ENCODE results near the gene EGR2.

EGR2 gene

GRCh38 chr10:62816331-62817120 lies at the start of gene EGR2:
TSS of gene EGR2 (minus strand) at chr10:62816366. CDS start at chr10:62816029, 337 bp downstream.
- DNase-seq = peak; percentile 75 to 96 (median 93)

GRCh38 chr10:62862447-62862846 lies 46.3 kb upstream of the EGR2 start:
- no peak for DNase-seq

- no peak for DNase-seq
Measured at GRCh38 chr10:62861507-62861906, 45.3 kb upstream of the EGR2 start.

- DNase-seq = no peak
Measured at GRCh38 chr10:62860946-62861345, 44.8 kb upstream of the EGR2 start.

- DNase-seq = no peak
Measured at GRCh38 chr10:62858364-62858763, 42.2 kb upstream of the EGR2 start.

- no peak for DNase-seq
Measured at GRCh38 chr10:62856021-62856420, 39.9 kb upstream of the EGR2 start.

- DNase-seq = no peak
Measured at GRCh38 chr10:62853710-62854109, 37.5 kb upstream of the EGR2 start.

GRCh38 chr10:62852961-62853702 lies 37.0 kb upstream of the EGR2 start:
- no peak for DNase-seq

GRCh38 chr10:62851442-62851841 lies 35.3 kb upstream of the EGR2 start:
- DNase-seq = no peak

GRCh38 chr10:62850646-62851045 lies 34.5 kb upstream of the EGR2 start:
- peak in 1 of 14 donors; percentile 25 for DNase-seq

- DNase-seq = no peak
Measured at GRCh38 chr10:62847433-62847832, 31.3 kb upstream of the EGR2 start.

GRCh38 chr10:62844280-62845011 lies 28.3 kb upstream of the EGR2 start:
- DNase-seq = no peak

GRCh38 chr10:62843600-62843999 lies 27.4 kb upstream of the EGR2 start:
- no peak for DNase-seq

- no peak for DNase-seq
Measured at GRCh38 chr10:62842983-62843382, 26.8 kb upstream of the EGR2 start.

- no peak for DNase-seq
Measured at GRCh38 chr10:62839590-62839989, 23.4 kb upstream of the EGR2 start.

GRCh38 chr10:62831346-62831745 lies 15.2 kb upstream of the EGR2 start:
- DNase-seq = no peak

GRCh38 chr10:62830679-62831078 lies 14.5 kb upstream of the EGR2 start:
- DNase-seq = peak in 1 of 14 donors; percentile 29

GRCh38 chr10:62829622-62830021 lies 13.5 kb upstream of the EGR2 start:
- no peak for DNase-seq

- no peak for DNase-seq
Measured at GRCh38 chr10:62826273-62826672, 10.1 kb upstream of the EGR2 start.

GRCh38 chr10:62820586-62820985 lies 4.4 kb upstream of the EGR2 start:
- no peak for DNase-seq

- DNase-seq = no peak
Measured at GRCh38 chr10:62819141-62819920, 3.2 kb upstream of the EGR2 start.

- DNase-seq = peak in 6 of 14 donors; percentile 12 to 58 (median 31)
Measured at GRCh38 chr10:62818426-62819011, 2.4 kb upstream of the EGR2 start.
